NOMO-1 treated with DMSO at 0.1 percent for 48 hours (cell line): ENCODE results near the gene MARCKS.
"Not testable (repeated sequence)": the region's sequence is repeated elsewhere in the genome, so short reads cannot be mapped to it uniquely, and the experiment has no call there.

Experiments
- DNase-seq: peaks from one replicate; lab custom pipeline; 2025; ENCODE audit not compliant: unreplicated experiment; lab: John Stamatoyannopoulos, UW

Gene MARCKS

GRCh38 chr6:113882336-113883022 is 25.3 kb downstream of the MARCKS start:
- DNase-seq, result no peak

- no peak for DNase-seq
These were observed 26.9 kb downstream of the MARCKS start for GRCh38 chr6:113884011-113884410.

GRCh38 chr6:113886512-113886911 is 29.4 kb downstream of the MARCKS start:
- no peak for DNase-seq

GRCh38 chr6:113888493-113888892 is 31.3 kb downstream of the MARCKS start:
- no peak for DNase-seq

GRCh38 chr6:113888956-113889630 is 31.9 kb downstream of the MARCKS start:
- DNase-seq, result no peak

GRCh38 chr6:113893451-113893850 is 36.3 kb downstream of the MARCKS start:
- DNase-seq, result no peak

- no peak for DNase-seq
These were observed 36.7 kb downstream of the MARCKS start for GRCh38 chr6:113893866-113894265.

GRCh38 chr6:113894712-113895674 is 37.8 kb downstream of the MARCKS start:
- no peak for DNase-seq

- DNase-seq, result no peak
These were observed 44.3 kb downstream of the MARCKS start for GRCh38 chr6:113901482-113901881.

GRCh38 chr6:113903666-113904330 is 46.7 kb downstream of the MARCKS start:
- DNase-seq, result no peak

GRCh38 chr6:113907102-113907815 is 50.1 kb downstream of the MARCKS start:
- DNase-seq, result no peak

GRCh38 chr6:113908801-113909200 is 51.7 kb downstream of the MARCKS start:
- DNase-seq, result no peak

- DNase-seq, result peak; percentile 52
These were observed 52.2 kb downstream of the MARCKS start for GRCh38 chr6:113909224-113909856.

GRCh38 chr6:113910285-113910684 is 53.1 kb downstream of the MARCKS start:
- DNase-seq, result not testable (repeated sequence)
